Thyroid gland (tissue), 4 donors: ENCODE data around the gene DIP2A. TPM values are rescaled to one million over a fixed set of nuclear protein-coding genes. Genes with fewer than 3 reads are reported as not detected.

Source experiments
- DNase-seq, 2 donors: peaks; one replicate each; pipeline ENCODE4 v3.0.0-alpha.2; 2019
- H3K27ac ChIP-seq, 3 donors: fragments of 200-600 bp; sonication (generic); 1 replicate in 2 of 3; 2 replicates in 1 of 3; pipeline ENCODE4 v1.5.1; 2016 to 2019; ENCODE audit warnings: mild to moderate bottlenecking in 1 of 3, moderate library complexity in 1 of 3
- H3K27me3 ChIP-seq: fragments of 200-600 bp; sonication (generic); one replicate; pipeline ENCODE4 v1.5.1; 2019
- H3K36me3 ChIP-seq, 2 donors: fragments of 200-600 bp; sonication (generic); one replicate each; pipeline ENCODE4 v1.5.1; 2016 to 2019
- H3K4me1 ChIP-seq, 2 donors: fragments of 200-600 bp; sonication (generic); one replicate each; pipeline ENCODE4 v1.5.1; 2017 to 2019
- H3K4me3 ChIP-seq, 3 donors: fragments of 200-600 bp; sonication (generic); replicated peaks in 1 of 3; 1 replicate in 2 of 3; 2 replicates in 1 of 3; pipeline ENCODE4 v1.5.1; 2016; ENCODE audit warnings: mild to moderate bottlenecking in 1 of 3
- H3K9me3 ChIP-seq: fragments of 200-600 bp; sonication (generic); one replicate; pipeline ENCODE4 v1.5.1; 2017
- CTCF ChIP-seq, 6 experiments: fragments of 200-600 bp in 3 of 6; fragments of 450-650 bp in 3 of 6; sonication (generic) in 3 of 6; IDR thresholded peaks; one replicate each; pipeline ENCODE4 v1.5.1; 2016 to 2019; ENCODE audit warnings: antibody characterized with exemption in 6 of 6, mild to moderate bottlenecking in 2 of 6, inconsistent platforms in 1 of 6, moderate library complexity in 1 of 6
- POLR2A ChIP-seq, 2 donors: fragments of 450-650 bp; IDR thresholded peaks; one replicate each; pipeline ENCODE4 v1.6.1; 2017; ENCODE audit warnings: antibody characterized with exemption in 2 of 2, mild to moderate bottlenecking in 2 of 2, moderate library complexity in 1 of 2
- WGBS, 2 donors: methylation state at CpG; one replicate each; pipeline ENCODE4 v1.1.5; 2017; 5-methylcytosine and 5-hydroxymethylcytosine counted together
- intact Hi-C: fragments of 100-400 bp; cut with DNase I; formaldehyde crosslinking; loops from one replicate; pipeline ENCODE4 v1.15.1; 2023
- total RNA-seq, 4 donors: library from RNA; depleted of rRNA; stranded (reverse); fragments of >200 nt; gene quantifications; one replicate each; pipeline ENCODE4 v1.2.3, GENCODE V29; 2016

DIP2A gene
- total RNA-seq, 4 donors from 2014 or later = 35.1 to 56.3 (median 42.9) TPM

GRCh38 chr21:46412521-46413364 is 45.9 kb upstream of the DIP2A start:
- WGBS, 2 donors = 85 to 91% methylated on average over 38 to 39 of the region's 39 CpGs
- TF ChIP-seq POLR2A (IDR thresholded peaks at IDR 0.05) = no peak
- TF ChIP-seq CTCF (IDR thresholded peaks at IDR 0.05) = no peak
- DNase-seq = no peak

GRCh38 chr21:46413365-46413696 is 45.4 kb upstream of the DIP2A start:
- Histone ChIP-seq H3K4me3 (no peak overlapping the region), H3K27ac (no peak overlapping the region), H3K9me3 (no peaks in the 10 kb centered on the region), H3K36me3 (peaks cover 19 to 30% of the 10 kb centered on the region in 2 donors), H3K4me1 (no peaks in the 10 kb centered on the region), H3K27me3 (no peaks in the 10 kb centered on the region)
- 94 to 96% methylated on average over 9 of the region's 9 CpGs for WGBS, 2 donors
- DNase-seq = no peak
- TF ChIP-seq CTCF (IDR thresholded peaks at IDR 0.05) = no peak
- TF ChIP-seq POLR2A (IDR thresholded peaks at IDR 0.05) = no peak
- intact Hi-C loops = no loop called here

More at GRCh38 chr21:46412521-46413364, 45.9 kb upstream of the DIP2A start:
- H3K27ac ChIP-seq = no peak overlapping the region
- intact Hi-C loops = no loop called here
- no peaks in the 10 kb centered on the region for H3K9me3 ChIP-seq
- peaks cover 19 to 26% of the 10 kb centered on the region in 2 donors for H3K36me3 ChIP-seq
- no peaks in the 10 kb centered on the region for H3K27me3 ChIP-seq
- no peak overlapping the region for H3K4me3 ChIP-seq
- H3K4me1 ChIP-seq = no peaks in the 10 kb centered on the region

GRCh38 chr21:46414965-46415275 is 43.8 kb upstream of the DIP2A start:
- intact Hi-C loops = no loop called here
- 96 to 97% methylated on average over 13 of the region's 13 CpGs for WGBS, 2 donors

DNA sequence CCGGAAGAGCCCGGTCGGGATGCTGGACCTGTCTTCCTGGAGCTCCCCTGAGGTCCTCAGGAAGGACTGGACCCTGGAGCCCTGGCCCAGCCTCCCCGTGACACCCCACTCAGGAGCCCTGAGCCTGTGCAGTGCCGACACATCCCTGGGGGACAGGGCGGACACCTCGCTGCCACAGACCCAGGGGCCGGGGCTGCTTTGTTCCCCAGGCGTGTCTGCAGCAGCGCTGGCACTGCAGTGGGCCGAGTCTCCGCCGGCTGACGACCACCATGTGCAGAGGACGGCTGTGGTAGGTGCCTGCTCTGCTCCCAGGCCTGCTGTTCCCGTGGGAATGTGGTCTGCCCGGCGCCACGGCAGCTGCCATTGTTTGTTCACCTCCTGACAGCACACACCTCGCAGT is 42.1 kb upstream of the DIP2A start:
- Histone ChIP-seq H3K9me3 (no peaks in the 10 kb centered on the region), H3K27ac (no peak overlapping the region), H3K27me3 (no peaks in the 10 kb centered on the region), H3K4me3 (no peak overlapping the region), H3K36me3 (peaks cover 9 to 21% of the 10 kb centered on the region in 2 donors), H3K4me1 (no peaks in the 10 kb centered on the region)
- intact Hi-C loops = no loop called here
- 93 to 97% methylated on average over 5 to 15 of the region's 20 CpGs for WGBS, 2 donors
- TF ChIP-seq POLR2A (IDR thresholded peaks at IDR 0.05) (no peak), CTCF (IDR thresholded peaks at IDR 0.05) (no peak)
- DNase-seq = no peak

More at GRCh38 chr21:46414965-46415275, 43.8 kb upstream of the DIP2A start:
- Histone ChIP-seq H3K27ac (no peak overlapping the region), H3K4me3 (no peak overlapping the region), H3K4me1 (no peaks in the 10 kb centered on the region), H3K27me3 (no peaks in the 10 kb centered on the region), H3K36me3 (peaks cover 19 to 33% of the 10 kb centered on the region in 2 donors), H3K9me3 (no peaks in the 10 kb centered on the region)
- no peak for DNase-seq
- TF ChIP-seq POLR2A (IDR thresholded peaks at IDR 0.05) (no peak), CTCF (IDR thresholded peaks at IDR 0.05) (no peak)

- H3K4me1 ChIP-seq = no peaks in the 10 kb centered on the region
- H3K27me3 ChIP-seq = no peaks in the 10 kb centered on the region
- no peaks in the 10 kb centered on the region for H3K9me3 ChIP-seq
- no peak for DNase-seq
- peaks cover 0 to 26% of the 10 kb centered on the region in 2 donors for H3K36me3 ChIP-seq
- H3K4me3 ChIP-seq = no peak overlapping the region
- no peak for TF ChIP-seq CTCF (IDR thresholded peaks at IDR 0.05)
- TF ChIP-seq POLR2A (IDR thresholded peaks at IDR 0.05) = no peak
- H3K27ac ChIP-seq = no peak overlapping the region
- WGBS, 2 donors = 91 to 93% methylated on average over 25 of the region's 25 CpGs
- intact Hi-C loops = no loop called here
Measured at GRCh38 chr21:46418265-46418946, 40.3 kb upstream of the DIP2A start.
